SK-N-MC (cell line): ENCODE data around the gene FAM216A.

ENCODE experiments used
- EZH2 ChIP-seq: fragments of 200-600 bp; sonication (generic); IDR thresholded peaks from one replicate; pipeline ENCODE4 v1.6.1; 2017; ENCODE audit warnings: antibody characterized with exemption
- POLR2AphosphoS5 ChIP-seq: IDR thresholded peaks from 2 replicates; pipeline ENCODE4 v1.6.1; 2012; ENCODE audit warnings: mild to moderate bottlenecking, low read depth, low read length, borderline replicate concordance

DNA sequence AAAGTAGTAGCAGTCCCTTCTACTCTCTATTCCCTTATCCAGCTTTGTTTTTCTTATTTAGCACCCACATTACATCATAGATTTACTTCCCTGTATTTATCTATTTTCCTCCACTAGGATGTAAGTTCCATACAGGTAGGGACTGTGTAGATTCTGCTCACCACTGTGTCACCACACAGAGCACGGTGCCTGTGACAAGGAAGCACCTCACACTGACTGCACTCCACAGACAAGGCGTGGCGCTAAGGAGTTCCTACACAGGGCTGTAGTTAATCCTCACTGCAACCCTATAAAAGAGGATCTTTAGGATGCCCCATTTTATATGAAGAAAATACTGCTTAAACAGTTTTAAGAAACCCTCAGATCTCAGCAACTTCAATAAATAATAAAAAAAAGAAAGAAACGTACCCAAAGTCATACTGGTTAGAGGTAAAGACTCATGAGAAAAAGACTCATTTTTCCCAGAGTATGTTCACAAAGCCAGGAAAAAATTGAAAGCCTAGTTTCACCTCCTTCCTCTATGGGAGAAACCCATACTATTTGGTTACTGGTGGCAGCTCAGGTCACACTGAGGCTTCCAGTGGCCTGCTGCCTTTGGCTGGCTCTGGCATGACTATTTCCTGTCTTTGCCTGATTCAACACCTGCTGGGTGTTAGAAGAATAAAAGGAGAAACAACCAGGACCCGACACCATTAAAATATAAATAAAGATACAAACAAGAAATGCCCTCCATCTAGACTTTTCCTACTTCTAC is 70.4 kb downstream of the FAM216A start:
- TF ChIP-seq EZH2 (no peak), POLR2AphosphoS5 (no peak)
